Progenitor cell of endocrine pancreas (in vitro differentiated cells): ENCODE results near the gene SLC25A29. TPM values are rescaled to one million over a fixed set of nuclear protein-coding genes. Genes with fewer than 3 reads are reported as not detected.
A peak's percentile ranks its signal among the peaks of the same experiment; 100 is the strongest.

Source experiments
- DNase-seq: peaks from one replicate; pipeline ENCODE4 v3.0.0; 2021; ENCODE audit warnings: low spot score; ENCODE audit not compliant: unreplicated experiment
- H3K27ac Mint-ChIP-seq: 2 replicates; pipeline ENCODE4 v1.8.0; 2021; ENCODE audit warnings: mild to moderate bottlenecking, moderate library complexity, mixed read lengths
- H3K27me3 Mint-ChIP-seq: 2 replicates; pipeline ENCODE4 v1.8.0; 2021; ENCODE audit warnings: mixed read lengths
- H3K36me3 Mint-ChIP-seq: 2 replicates; pipeline ENCODE4 v1.8.0; 2022; ENCODE audit warnings: mixed read lengths; ENCODE audit not compliant: insufficient read depth
- H3K4me1 Mint-ChIP-seq: 2 replicates; pipeline ENCODE4 v1.8.0; 2021; ENCODE audit warnings: low read depth, mixed read lengths
- H3K4me3 Mint-ChIP-seq: 2 replicates; pipeline ENCODE4 v1.8.0; 2021; ENCODE audit warnings: low read depth, mild to moderate bottlenecking, moderate library complexity, mixed read lengths
- H3K9me3 Mint-ChIP-seq: 2 replicates; pipeline ENCODE4 v1.8.0; 2021; ENCODE audit warnings: low read depth, mixed read lengths
- total RNA-seq: library from RNA; stranded (reverse); gene quantifications from 2 replicates; pipeline ENCODE4 v1.2.1, GENCODE V29; 2021
- TF ChIP-seq, protein P1 (sequence below): fragments of 200-600 bp; sonication (generic); IDR thresholded peaks from one replicate; pipeline ENCODE4 v1.5.0; 2021; ENCODE audit warnings: antibody characterized with exemption, mild to moderate bottlenecking; ENCODE audit not compliant: unreplicated experiment

The SLC25A29 gene
- total RNA-seq, 1 donor from 2014 or later: 236 TPM

DNA sequence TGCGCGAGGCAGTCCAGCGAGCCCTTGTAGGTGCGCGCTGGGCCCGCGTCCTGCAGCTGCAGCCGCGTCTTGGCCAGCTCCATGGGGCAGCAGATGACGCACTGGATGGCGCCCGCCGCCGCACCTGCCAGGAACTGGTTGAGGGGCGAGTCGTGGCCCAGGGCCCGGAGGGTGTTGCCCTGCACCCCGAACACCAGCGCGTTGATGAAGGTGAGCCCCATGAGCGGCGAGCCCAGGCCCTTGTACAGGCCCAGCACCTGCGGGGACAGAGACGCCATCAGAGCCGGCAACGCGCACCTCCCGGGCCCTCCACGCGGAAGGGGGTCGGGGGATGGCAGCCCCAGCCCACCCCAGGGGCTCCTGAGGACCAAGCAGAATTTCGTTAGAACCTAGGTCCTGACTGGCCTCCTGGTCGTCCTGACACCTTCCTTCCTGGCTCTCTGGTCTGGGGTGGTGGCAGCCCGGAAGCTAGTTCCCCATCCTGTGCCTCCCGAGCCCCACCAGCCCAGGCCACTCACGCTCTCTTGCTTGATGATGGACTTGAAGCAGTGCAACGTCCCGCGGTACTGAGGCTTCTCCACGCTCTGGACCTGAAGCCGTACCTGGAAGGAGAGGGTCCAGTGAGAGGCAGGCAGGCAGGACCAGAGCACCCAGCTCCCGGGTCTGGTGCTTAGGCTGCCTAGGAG lies 13.3 kb downstream of the SLC25A29 start:
- TF ChIP-seq, protein P1, sequence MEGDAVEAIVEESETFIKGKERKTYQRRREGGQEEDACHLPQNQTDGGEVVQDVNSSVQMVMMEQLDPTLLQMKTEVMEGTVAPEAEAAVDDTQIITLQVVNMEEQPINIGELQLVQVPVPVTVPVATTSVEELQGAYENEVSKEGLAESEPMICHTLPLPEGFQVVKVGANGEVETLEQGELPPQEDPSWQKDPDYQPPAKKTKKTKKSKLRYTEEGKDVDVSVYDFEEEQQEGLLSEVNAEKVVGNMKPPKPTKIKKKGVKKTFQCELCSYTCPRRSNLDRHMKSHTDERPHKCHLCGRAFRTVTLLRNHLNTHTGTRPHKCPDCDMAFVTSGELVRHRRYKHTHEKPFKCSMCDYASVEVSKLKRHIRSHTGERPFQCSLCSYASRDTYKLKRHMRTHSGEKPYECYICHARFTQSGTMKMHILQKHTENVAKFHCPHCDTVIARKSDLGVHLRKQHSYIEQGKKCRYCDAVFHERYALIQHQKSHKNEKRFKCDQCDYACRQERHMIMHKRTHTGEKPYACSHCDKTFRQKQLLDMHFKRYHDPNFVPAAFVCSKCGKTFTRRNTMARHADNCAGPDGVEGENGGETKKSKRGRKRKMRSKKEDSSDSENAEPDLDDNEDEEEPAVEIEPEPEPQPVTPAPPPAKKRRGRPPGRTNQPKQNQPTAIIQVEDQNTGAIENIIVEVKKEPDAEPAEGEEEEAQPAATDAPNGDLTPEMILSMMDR: no peak
- H3K27ac Mint-ChIP-seq: no peak overlapping the region
- no peak overlapping the region for H3K4me3 Mint-ChIP-seq

GRCh38 chr14:100292301-100292775 lies 13.9 kb downstream of the SLC25A29 start:
- Mint-ChIP-seq H3K4me3 (no peak overlapping the region), H3K4me1 (no peaks in the 10 kb centered on the region), H3K27ac (no peak overlapping the region), H3K36me3 (peaks cover 2% of the 10 kb centered on the region), H3K27me3 (no peaks in the 10 kb centered on the region), H3K9me3 (no peaks in the 10 kb centered on the region)
- TF ChIP-seq, protein P1: no peak
- DNase-seq: no peak

More for the DNA sequence above, 13.3 kb downstream of the SLC25A29 start:
- Mint-ChIP-seq H3K36me3 (peaks cover 2% of the 10 kb centered on the region), H3K4me1 (no peaks in the 10 kb centered on the region), H3K27me3 (no peaks in the 10 kb centered on the region), H3K9me3 (no peaks in the 10 kb centered on the region)
- DNase-seq: no peak

GRCh38 chr14:100291305-100292075 lies 14.8 kb downstream of the SLC25A29 start:
- TF ChIP-seq, protein P1: no peak
- Mint-ChIP-seq H3K27me3 (no peaks in the 10 kb centered on the region), H3K4me3 (no peak overlapping the region), H3K36me3 (peaks cover 2% of the 10 kb centered on the region), H3K4me1 (no peaks in the 10 kb centered on the region), H3K9me3 (no peaks in the 10 kb centered on the region), H3K27ac (no peak overlapping the region)
- no peak for DNase-seq

GRCh38 chr14:100290607-100291304 lies 15.5 kb downstream of the SLC25A29 start:
- peaks cover 3% of the 10 kb centered on the region for H3K4me1 Mint-ChIP-seq
- H3K4me3 Mint-ChIP-seq: no peak overlapping the region
- TF ChIP-seq, protein P1: no peak
- peaks cover 2% of the 10 kb centered on the region for H3K36me3 Mint-ChIP-seq
- no peaks in the 10 kb centered on the region for H3K9me3 Mint-ChIP-seq
- DNase-seq: no peak
- peak overlapping the region; percentile 37 for H3K27ac Mint-ChIP-seq
- H3K27me3 Mint-ChIP-seq: no peaks in the 10 kb centered on the region
